ENCODE data around the gene MPIG6B.

DNA sequence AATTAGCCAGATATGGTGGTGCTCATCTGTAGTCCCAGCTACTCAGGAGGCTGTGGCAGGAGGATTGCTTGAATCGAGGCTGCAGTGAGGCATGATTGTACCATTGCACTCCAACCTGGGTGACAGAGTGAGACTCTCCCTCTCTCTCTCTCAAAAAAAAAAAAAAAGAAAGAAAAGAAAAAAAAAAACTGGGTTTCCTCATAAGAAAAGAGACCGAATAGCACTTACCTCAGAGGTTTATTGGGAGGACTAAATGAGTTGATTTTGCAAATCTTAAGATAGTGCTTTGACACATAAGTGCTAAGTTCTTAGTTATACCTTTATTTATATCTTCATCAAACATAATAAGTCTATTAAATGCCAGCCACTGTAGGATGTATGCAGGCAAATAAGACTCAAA lies 47.7 kb downstream of the MPIG6B start:
- TF ChIP-seq REPIN1 (tag by site-specific recombination; IDR thresholded peaks at IDR 0.05; ENCODE audit: low read depth), result no peak
- no peak for TF ChIP-seq ZNF335 (tag by site-specific recombination; conservative IDR thresholded peaks at IDR 0.05)
- TF ChIP-seq, protein P1, sequence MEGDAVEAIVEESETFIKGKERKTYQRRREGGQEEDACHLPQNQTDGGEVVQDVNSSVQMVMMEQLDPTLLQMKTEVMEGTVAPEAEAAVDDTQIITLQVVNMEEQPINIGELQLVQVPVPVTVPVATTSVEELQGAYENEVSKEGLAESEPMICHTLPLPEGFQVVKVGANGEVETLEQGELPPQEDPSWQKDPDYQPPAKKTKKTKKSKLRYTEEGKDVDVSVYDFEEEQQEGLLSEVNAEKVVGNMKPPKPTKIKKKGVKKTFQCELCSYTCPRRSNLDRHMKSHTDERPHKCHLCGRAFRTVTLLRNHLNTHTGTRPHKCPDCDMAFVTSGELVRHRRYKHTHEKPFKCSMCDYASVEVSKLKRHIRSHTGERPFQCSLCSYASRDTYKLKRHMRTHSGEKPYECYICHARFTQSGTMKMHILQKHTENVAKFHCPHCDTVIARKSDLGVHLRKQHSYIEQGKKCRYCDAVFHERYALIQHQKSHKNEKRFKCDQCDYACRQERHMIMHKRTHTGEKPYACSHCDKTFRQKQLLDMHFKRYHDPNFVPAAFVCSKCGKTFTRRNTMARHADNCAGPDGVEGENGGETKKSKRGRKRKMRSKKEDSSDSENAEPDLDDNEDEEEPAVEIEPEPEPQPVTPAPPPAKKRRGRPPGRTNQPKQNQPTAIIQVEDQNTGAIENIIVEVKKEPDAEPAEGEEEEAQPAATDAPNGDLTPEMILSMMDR (tag by site-specific recombination; IDR thresholded peaks at IDR 0.05), result no peak
- TF ChIP-seq, protein P2, sequence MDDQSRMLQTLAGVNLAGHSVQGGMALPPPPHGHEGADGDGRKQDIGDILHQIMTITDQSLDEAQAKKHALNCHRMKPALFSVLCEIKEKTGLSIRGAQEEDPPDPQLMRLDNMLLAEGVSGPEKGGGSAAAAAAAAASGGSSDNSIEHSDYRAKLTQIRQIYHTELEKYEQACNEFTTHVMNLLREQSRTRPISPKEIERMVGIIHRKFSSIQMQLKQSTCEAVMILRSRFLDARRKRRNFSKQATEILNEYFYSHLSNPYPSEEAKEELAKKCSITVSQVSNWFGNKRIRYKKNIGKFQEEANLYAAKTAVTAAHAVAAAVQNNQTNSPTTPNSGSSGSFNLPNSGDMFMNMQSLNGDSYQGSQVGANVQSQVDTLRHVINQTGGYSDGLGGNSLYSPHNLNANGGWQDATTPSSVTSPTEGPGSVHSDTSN (CRISPR knock-in tag; IDR thresholded peaks at IDR 0.05), result no peak
- TF ChIP-seq, protein P3, sequence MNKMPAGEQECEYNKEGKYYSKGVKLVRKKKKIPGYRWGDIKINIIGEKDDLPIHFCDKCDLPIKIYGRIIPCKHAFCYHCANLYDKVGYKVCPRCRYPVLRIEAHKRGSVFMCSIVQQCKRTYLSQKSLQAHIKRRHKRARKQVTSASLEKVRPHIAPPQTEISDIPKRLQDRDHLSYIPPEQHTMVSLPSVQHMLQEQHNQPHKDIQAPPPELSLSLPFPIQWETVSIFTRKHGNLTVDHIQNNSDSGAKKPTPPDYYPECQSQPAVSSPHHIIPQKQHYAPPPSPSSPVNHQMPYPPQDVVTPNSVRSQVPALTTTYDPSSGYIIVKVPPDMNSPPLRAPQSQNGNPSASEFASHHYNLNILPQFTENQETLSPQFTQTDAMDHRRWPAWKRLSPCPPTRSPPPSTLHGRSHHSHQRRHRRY (tag by site-specific recombination; IDR thresholded peaks at IDR 0.05), result no peak
- TF ChIP-seq ZEB2 (tag by site-specific recombination; IDR thresholded peaks at IDR 0.05), result no peak
- TF ChIP-seq ZNF157 (tag by site-specific recombination; IDR thresholded peaks at IDR 0.05), result no peak
